HepG2 (cell line): Measurements from ENCODE around the gene LEF1.

Source experiments
- ETV6 ChIP-seq: sonication (generic); formaldehyde crosslinking; conservative IDR thresholded peaks from 2 replicates; pipeline ENCODE4 v1.4.0; 2020; ENCODE audit warnings: missing genetic modification reagents
- MYC ChIP-seq: sonication (generic); formaldehyde crosslinking; IDR thresholded peaks from 2 replicates; pipeline ENCODE4 v1.9.0; 2021; ENCODE audit warnings: missing genetic modification reagents, borderline replicate concordance
- NFRKB ChIP-seq: fragments of 450-650 bp; IDR thresholded peaks from 2 replicates; pipeline ENCODE4 v1.6.1; 2017
- POLR2A ChIP-seq, 2 experiments: IDR thresholded peaks; 2 replicates each; pipeline ENCODE4 v1.6.1; 2011; ENCODE audit warnings: low read depth in 2 of 2, low read length in 2 of 2, mild to moderate bottlenecking in 1 of 2, moderate library complexity in 1 of 2; ENCODE audit not compliant: insufficient read depth in 1 of 2
- SRF ChIP-seq: IDR thresholded peaks from 2 replicates; pipeline ENCODE4 v1.6.1; 2011; ENCODE audit warnings: mild to moderate bottlenecking, low read depth, low read length, moderate library complexity
- TF ChIP-seq, protein P1 (sequence below), 2 experiments: IDR thresholded peaks; 2 replicates each; pipeline ENCODE4 v1.6.1; 2011 to 2012; ENCODE audit warnings: low read length in 2 of 2, borderline replicate concordance in 1 of 2, low read depth in 1 of 2, mild to moderate bottlenecking in 1 of 2, moderate library complexity in 1 of 2
- TF ChIP-seq, protein P2 (sequence below): IDR thresholded peaks from 2 replicates; pipeline ENCODE4 v1.6.1; 2016; ENCODE audit warnings: low read depth

DNA sequence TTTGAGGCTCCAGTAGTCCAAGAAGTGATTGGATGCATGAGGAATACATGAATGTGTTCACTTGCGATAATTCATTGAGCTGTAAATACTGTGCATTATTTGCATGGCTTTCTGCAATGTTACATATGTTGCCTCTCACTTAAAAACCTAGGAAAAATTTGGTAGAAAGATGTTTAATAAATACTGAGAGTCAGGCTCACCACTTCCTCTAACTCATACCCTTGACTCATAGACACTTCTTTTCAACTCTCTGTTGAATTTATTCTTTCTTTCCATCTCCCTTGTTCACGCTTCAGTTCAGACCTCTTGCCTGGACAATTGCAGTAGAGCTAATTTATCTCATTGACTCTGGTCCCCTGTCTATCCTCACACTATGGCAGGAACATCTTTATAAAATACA is 35.8 kb upstream of the LEF1 start:
- no peak for TF ChIP-seq POLR2A (IDR thresholded peaks at IDR 0.05; ENCODE audit: insufficient read depth in 1 of 2, low read depth in 2 of 2, low read length in 2 of 2)
- TF ChIP-seq ETV6 (CRISPR knock-in tag), result no peak
- TF ChIP-seq, protein P1, sequence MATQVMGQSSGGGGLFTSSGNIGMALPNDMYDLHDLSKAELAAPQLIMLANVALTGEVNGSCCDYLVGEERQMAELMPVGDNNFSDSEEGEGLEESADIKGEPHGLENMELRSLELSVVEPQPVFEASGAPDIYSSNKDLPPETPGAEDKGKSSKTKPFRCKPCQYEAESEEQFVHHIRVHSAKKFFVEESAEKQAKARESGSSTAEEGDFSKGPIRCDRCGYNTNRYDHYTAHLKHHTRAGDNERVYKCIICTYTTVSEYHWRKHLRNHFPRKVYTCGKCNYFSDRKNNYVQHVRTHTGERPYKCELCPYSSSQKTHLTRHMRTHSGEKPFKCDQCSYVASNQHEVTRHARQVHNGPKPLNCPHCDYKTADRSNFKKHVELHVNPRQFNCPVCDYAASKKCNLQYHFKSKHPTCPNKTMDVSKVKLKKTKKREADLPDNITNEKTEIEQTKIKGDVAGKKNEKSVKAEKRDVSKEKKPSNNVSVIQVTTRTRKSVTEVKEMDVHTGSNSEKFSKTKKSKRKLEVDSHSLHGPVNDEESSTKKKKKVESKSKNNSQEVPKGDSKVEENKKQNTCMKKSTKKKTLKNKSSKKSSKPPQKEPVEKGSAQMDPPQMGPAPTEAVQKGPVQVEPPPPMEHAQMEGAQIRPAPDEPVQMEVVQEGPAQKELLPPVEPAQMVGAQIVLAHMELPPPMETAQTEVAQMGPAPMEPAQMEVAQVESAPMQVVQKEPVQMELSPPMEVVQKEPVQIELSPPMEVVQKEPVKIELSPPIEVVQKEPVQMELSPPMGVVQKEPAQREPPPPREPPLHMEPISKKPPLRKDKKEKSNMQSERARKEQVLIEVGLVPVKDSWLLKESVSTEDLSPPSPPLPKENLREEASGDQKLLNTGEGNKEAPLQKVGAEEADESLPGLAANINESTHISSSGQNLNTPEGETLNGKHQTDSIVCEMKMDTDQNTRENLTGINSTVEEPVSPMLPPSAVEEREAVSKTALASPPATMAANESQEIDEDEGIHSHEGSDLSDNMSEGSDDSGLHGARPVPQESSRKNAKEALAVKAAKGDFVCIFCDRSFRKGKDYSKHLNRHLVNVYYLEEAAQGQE (IDR thresholded peaks at IDR 0.05; ENCODE audit: borderline replicate concordance in 1 of 2, low read depth in 1 of 2, low read length in 2 of 2), result no peak
- TF ChIP-seq NFRKB, result no peak
- TF ChIP-seq, protein P2, sequence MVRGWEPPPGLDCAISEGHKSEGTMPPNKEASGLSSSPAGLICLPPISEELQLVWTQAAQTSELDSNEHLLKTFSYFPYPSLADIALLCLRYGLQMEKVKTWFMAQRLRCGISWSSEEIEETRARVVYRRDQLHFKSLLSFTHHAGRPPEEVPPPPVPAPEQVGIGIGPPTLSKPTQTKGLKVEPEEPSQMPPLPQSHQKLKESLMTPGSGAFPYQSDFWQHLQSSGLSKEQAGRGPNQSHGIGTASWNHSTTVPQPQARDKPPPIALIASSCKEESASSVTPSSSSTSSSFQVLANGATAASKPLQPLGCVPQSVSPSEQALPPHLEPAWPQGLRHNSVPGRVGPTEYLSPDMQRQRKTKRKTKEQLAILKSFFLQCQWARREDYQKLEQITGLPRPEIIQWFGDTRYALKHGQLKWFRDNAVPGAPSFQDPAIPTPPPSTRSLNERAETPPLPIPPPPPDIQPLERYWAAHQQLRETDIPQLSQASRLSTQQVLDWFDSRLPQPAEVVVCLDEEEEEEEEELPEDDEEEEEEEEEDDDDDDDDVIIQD (CRISPR knock-in tag), result no peak
- TF ChIP-seq SRF, result no peak
- no peak for TF ChIP-seq MYC (CRISPR knock-in tag)
